Fibroblast of the aortic adventitia (primary cell): ENCODE results near the gene FGF10. TPM values are rescaled to one million over a fixed set of nuclear protein-coding genes. Genes with fewer than 3 reads are reported as not detected.
A peak's percentile ranks its signal among the peaks of the same experiment; 100 is the strongest.

ENCODE experiments used
- DNase-seq: peaks from one replicate; pipeline ENCODE4 v3.0.0-alpha.2; 2010; ENCODE audit warnings: low read depth
- H3K4me3 ChIP-seq: 2 replicates; pipeline ENCODE4 v1.5.1; 2011; ENCODE audit warnings: low read depth, mild to moderate bottlenecking, control low read depth, low read length, moderate library complexity
- total RNA-seq: library from RNA; depleted of rRNA; stranded (reverse); fragments of >200 nt; gene quantifications from 2 replicates; pipeline ENCODE4 v1.2.3, GENCODE V29; 2012; ENCODE audit warnings: low replicate concordance
- TF ChIP-seq, protein P1 (sequence below): IDR thresholded peaks from 2 replicates; pipeline ENCODE4 v1.5.1; 2011; ENCODE audit warnings: mild to moderate bottlenecking, low read length, control low read depth, inconsistent platforms; ENCODE audit not compliant: insufficient read depth

The FGF10 gene
- total RNA-seq, 1 donor, result 1.2 TPM

DNA sequence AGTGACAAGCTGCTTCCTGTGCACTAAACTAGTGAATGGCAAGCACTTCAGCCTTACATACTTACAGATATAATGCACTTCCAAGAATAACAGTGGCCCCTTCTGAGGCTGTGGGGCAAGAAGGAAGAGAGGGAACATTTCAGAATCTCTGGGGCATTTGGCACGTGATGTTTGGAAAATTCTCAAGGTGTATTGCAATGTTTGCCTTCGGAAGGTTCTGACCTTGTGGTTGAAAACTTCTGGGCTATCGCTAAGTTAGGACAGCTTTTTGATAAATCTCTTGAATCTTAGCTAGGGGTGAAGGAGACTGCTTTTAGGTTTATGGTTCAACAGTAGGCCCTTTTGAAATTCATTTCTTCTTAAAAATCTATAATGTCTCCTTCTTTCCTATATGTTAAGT lies 7.1 kb upstream of the FGF10 start:
- no peak for DNase-seq
- H3K4me3 ChIP-seq, result no peak overlapping the region
- TF ChIP-seq, protein P1, sequence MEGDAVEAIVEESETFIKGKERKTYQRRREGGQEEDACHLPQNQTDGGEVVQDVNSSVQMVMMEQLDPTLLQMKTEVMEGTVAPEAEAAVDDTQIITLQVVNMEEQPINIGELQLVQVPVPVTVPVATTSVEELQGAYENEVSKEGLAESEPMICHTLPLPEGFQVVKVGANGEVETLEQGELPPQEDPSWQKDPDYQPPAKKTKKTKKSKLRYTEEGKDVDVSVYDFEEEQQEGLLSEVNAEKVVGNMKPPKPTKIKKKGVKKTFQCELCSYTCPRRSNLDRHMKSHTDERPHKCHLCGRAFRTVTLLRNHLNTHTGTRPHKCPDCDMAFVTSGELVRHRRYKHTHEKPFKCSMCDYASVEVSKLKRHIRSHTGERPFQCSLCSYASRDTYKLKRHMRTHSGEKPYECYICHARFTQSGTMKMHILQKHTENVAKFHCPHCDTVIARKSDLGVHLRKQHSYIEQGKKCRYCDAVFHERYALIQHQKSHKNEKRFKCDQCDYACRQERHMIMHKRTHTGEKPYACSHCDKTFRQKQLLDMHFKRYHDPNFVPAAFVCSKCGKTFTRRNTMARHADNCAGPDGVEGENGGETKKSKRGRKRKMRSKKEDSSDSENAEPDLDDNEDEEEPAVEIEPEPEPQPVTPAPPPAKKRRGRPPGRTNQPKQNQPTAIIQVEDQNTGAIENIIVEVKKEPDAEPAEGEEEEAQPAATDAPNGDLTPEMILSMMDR, result no peak

DNA sequence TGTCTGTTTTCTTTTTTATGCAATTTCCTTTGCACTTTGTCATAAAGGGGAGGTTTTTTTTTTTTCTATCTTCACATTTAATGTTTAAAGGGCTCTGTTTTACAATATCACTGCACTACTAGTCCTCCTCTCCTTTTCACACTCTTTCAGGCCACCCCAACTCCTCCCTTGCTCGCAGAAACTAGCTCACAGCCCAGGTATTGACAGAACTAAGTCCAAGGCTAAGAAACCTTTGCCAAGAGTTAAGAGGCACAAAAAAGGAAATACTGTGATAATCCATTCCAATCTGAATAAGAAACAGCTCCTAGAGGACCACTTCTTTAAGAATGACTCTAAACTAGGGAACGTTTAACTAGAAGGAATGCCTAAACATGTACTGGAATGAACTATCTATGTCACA lies 1.1 kb upstream of the FGF10 start:
- no peak overlapping the region for H3K4me3 ChIP-seq
- no peak for DNase-seq
- TF ChIP-seq, protein P1, result no peak

DNA sequence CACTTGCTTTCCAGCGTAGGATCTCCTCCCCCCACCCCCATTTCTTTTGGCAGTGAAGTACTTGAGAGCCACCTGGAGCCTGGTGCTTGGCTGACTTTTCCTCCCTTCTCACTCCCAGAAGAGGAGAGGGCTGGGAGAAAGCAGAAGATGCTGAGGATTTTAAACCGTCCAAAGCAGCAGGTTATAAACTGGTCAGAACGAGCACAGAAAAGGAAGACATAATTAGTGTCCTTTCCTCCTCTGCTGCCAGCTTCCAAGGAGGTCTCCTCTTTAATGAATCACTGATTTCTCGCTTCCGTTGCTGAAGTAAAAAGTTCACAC lies 563 bp upstream of the FGF10 start:
- H3K4me3 ChIP-seq, result peak overlapping the region; percentile 58
- peak; percentile 1 for DNase-seq

DNA sequence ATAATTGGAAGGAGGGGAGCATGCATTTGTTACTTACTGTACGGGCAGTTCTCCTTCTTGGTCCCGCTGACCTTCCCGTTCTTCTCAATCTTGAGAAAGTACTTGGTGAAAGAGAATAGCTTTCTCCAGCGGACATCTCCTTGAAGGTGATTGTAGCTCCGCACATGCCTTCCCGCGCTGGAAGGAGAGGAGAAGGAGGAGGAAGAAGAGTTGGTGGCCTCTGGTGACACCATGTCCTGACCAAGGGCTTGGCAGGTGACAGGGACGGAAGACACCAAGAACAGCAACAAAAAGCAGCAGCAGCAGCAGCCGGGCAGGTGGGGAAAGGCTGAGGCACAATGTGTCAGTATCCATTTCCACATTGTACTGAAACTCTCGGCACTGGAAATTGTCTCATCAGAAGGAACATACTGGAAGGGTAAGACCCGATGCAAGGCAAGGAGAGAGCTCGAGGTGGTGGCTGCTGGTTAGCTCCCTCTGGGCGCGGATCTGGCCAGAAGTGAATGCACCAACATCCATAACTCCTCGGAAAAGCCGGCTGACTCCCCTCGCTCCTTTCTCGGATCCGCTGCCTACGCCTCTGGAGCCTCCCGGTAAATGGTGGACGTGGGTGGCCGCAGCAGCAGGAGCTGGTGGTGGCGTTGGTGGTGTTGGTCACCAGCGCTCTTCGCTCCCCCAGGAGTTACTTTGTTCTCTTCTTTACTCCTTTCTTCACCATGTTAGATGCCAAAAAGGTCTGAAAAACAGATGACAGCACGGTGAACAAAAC lies 715 bp downstream of the FGF10 start:
- TF ChIP-seq, protein P1, result no peak
- peak overlapping the region; percentile 58 for H3K4me3 ChIP-seq
- DNase-seq, result peak; percentile 3

More for the DNA sequence above, 563 bp upstream of the FGF10 start:
- TF ChIP-seq, protein P1, result no peak

DNA sequence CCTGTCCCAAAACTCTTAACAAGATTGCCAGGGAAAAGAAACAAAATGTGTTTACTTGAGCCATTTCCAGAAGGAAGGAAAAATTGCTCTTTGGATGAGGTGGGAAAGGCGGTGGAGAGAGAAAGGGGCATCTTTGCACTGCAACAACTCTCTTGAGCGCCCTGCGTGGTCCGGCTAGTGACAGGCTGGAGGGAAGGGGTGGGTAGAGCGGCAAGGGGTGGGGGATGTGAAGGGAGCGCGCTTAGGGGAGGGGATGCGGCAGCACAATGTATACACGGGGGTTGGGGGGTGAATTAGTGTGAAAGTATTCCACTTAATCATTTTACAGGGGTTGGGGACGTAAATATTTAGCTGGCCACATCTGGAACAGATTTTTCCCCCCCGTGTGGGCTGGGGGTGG lies 1.3 kb downstream of the FGF10 start:
- TF ChIP-seq, protein P1, result no peak
- H3K4me3 ChIP-seq, result no peak overlapping the region
- no peak for DNase-seq

DNA sequence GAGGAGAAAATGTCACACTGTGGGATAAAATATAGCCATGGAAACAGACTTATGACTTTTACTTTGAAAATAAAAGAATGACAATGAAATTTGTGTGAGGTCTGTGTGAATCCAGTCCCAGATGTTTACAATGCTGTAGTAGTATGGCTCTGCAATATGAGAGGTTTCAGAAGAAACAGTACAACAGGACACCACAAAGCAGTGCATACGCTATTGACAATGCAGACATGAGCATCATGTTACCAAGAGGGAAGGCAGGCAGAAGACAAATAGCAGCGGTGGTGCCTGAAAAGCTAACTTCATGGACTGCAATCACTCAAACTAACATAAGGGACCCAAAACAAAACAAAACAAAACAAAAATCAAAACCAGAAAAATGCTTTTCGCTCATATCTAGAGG lies 1.8 kb downstream of the FGF10 start:
- TF ChIP-seq, protein P1, result no peak
- DNase-seq, result no peak

More for the DNA sequence above, 1.8 kb downstream of the FGF10 start:
- no peak overlapping the region for H3K4me3 ChIP-seq
